NCI-H2107 treated with DMSO at 0.1 percent for 48 hours (cell line): ENCODE measurements around the gene PHRF1.
"Not testable (repeated sequence)": the region's sequence is repeated elsewhere in the genome, so short reads cannot be mapped to it uniquely, and the experiment has no call there.

Source experiments
- DNase-seq: peaks from one replicate; lab custom pipeline; 2025; ENCODE audit not compliant: unreplicated experiment; lab: John Stamatoyannopoulos, UW

PHRF1 gene

GRCh38 chr11:626475-627307 lies 50.4 kb downstream of the PHRF1 start, which contains the start of gene SCT:
Gene SCT, minus strand, starts transcription at chr11:627181. Its CDS starts 38 bp downstream, at chr11:627143.
- no peak for DNase-seq

- DNase-seq = no peak
Measured at GRCh38 chr11:627308-627576, 51.0 kb downstream of the PHRF1 start.

GRCh38 chr11:628056-628455 lies 51.8 kb downstream of the PHRF1 start:
- DNase-seq = no peak

GRCh38 chr11:629237-629583 lies 52.9 kb downstream of the PHRF1 start:
- DNase-seq = peak; percentile 47

- no peak for DNase-seq
Measured at GRCh38 chr11:630871-631270, 54.6 kb downstream of the PHRF1 start.

- no peak for DNase-seq
Measured at GRCh38 chr11:635945-636510, 59.8 kb downstream of the PHRF1 start.

GRCh38 chr11:636511-637332 lies 60.5 kb downstream of the PHRF1 start, which contains the start of gene DRD4:
Gene DRD4, plus strand, starts transcription at chr11:637269. Its CDS starts 36 bp downstream, at chr11:637305.
- DNase-seq = no peak

- DNase-seq = no peak
Measured at GRCh38 chr11:637333-637592, 61.0 kb downstream of the PHRF1 start.

- DNase-seq = no peak
Measured at GRCh38 chr11:637593-638521, 61.6 kb downstream of the PHRF1 start.

GRCh38 chr11:638631-639331 lies 62.5 kb downstream of the PHRF1 start:
- DNase-seq = no peak

GRCh38 chr11:639332-639955 lies 63.2 kb downstream of the PHRF1 start:
- no peak for DNase-seq

- DNase-seq = no peak
Measured at GRCh38 chr11:640021-640706, 63.9 kb downstream of the PHRF1 start.

GRCh38 chr11:641806-642370 lies 65.6 kb downstream of the PHRF1 start:
- no peak for DNase-seq

GRCh38 chr11:643366-643765 lies 67.1 kb downstream of the PHRF1 start:
- no peak for DNase-seq

GRCh38 chr11:643849-644738 lies 67.8 kb downstream of the PHRF1 start:
- DNase-seq = no peak

GRCh38 chr11:645536-645935 lies 69.3 kb downstream of the PHRF1 start:
- DNase-seq = peak; percentile 78

GRCh38 chr11:646214-646613 lies 69.9 kb downstream of the PHRF1 start:
- no peak for DNase-seq

GRCh38 chr11:647672-648158 lies 71.4 kb downstream of the PHRF1 start:
- DNase-seq = not testable (repeated sequence)
